Loucy (cell line): ENCODE results near the gene SECISBP2L.
A peak's percentile ranks its signal among the peaks of the same experiment; 100 is the strongest.

Experiments
- H2AFZ ChIP-seq: fragments of 200-600 bp; sonication (generic); 2 replicates; pipeline ENCODE4 v1.6.0; 2016; ENCODE audit warnings: antibody characterized with exemption, mild to moderate bottlenecking, low read length, moderate library complexity
- H3F3A ChIP-seq: fragments of 200-600 bp; 2 replicates; pipeline ENCODE4 v1.6.0; 2016; ENCODE audit warnings: antibody characterized with exemption, low read depth, mild to moderate bottlenecking
- H3K27me3 ChIP-seq: fragments of 200-600 bp; sonication (generic); 2 replicates; pipeline ENCODE4 v1.6.1; 2014; ENCODE audit warnings: low read length, mild to moderate bottlenecking; ENCODE audit not compliant: insufficient read depth, poor library complexity, severe bottlenecking
- H3K36me3 ChIP-seq: fragments of 200-600 bp; sonication (generic); 2 replicates; pipeline ENCODE4 v1.6.1; 2016; ENCODE audit warnings: low read length; ENCODE audit not compliant: insufficient read depth
- H3K4me1 ChIP-seq: fragments of 200-600 bp; sonication (generic); 2 replicates; pipeline ENCODE4 v1.5.1; 2014; ENCODE audit warnings: low read length, mild to moderate bottlenecking; ENCODE audit not compliant: insufficient read depth, poor library complexity, severe bottlenecking
- H3K4me2 ChIP-seq: fragments of 200-600 bp; sonication (generic); 2 replicates; pipeline ENCODE4 v1.6.0; 2014; ENCODE audit warnings: antibody characterized with exemption, low read length, low read depth, mild to moderate bottlenecking; ENCODE audit not compliant: poor library complexity, severe bottlenecking
- H3K4me3 ChIP-seq: fragments of 200-600 bp; sonication (generic); 2 replicates; pipeline ENCODE4 v1.5.1; 2014; ENCODE audit warnings: low read length, mild to moderate bottlenecking, mixed read lengths; ENCODE audit not compliant: poor library complexity, severe bottlenecking
- H3K79me2 ChIP-seq: fragments of 200-600 bp; sonication (generic); 2 replicates; pipeline ENCODE4 v1.6.1; 2014; ENCODE audit warnings: low read length; ENCODE audit not compliant: insufficient read depth
- H3K9ac ChIP-seq: fragments of 200-600 bp; sonication (generic); 2 replicates; pipeline ENCODE4 v1.6.0; 2014; ENCODE audit warnings: mild to moderate bottlenecking, low read depth, low read length, moderate library complexity; ENCODE audit not compliant: poor library complexity, severe bottlenecking
- H3K9me2 ChIP-seq: fragments of 200-600 bp; sonication (generic); replicated peaks from 2 replicates; pipeline ENCODE4 v1.6.1; 2016; ENCODE audit warnings: low read depth, low read length, mixed read lengths
- H3K9me3 ChIP-seq: fragments of 200-600 bp; sonication (generic); 2 replicates; pipeline ENCODE4 v1.6.1; 2014; ENCODE audit warnings: mild to moderate bottlenecking, antibody characterized with exemption, low read length, low read depth; ENCODE audit not compliant: insufficient read depth
- H4K20me1 ChIP-seq: fragments of 200-600 bp; sonication (generic); 2 replicates; pipeline ENCODE4 v1.6.0; 2014; ENCODE audit warnings: antibody characterized with exemption, low read length, mild to moderate bottlenecking; ENCODE audit not compliant: insufficient read depth, poor library complexity, severe bottlenecking
- EZH2phosphoT487 ChIP-seq: fragments of 200-600 bp; IDR thresholded peaks from 2 replicates; pipeline ENCODE4 v1.6.1; 2018; ENCODE audit warnings: antibody characterized with exemption, mild to moderate bottlenecking, moderate library complexity, borderline replicate concordance
- TF ChIP-seq, protein P1 (sequence below): fragments of 200-600 bp; sonication (generic); conservative IDR thresholded peaks from 2 replicates; pipeline ENCODE4 v1.5.1; 2014; ENCODE audit warnings: mild to moderate bottlenecking, antibody characterized with exemption, low read length

The SECISBP2L gene

DNA sequence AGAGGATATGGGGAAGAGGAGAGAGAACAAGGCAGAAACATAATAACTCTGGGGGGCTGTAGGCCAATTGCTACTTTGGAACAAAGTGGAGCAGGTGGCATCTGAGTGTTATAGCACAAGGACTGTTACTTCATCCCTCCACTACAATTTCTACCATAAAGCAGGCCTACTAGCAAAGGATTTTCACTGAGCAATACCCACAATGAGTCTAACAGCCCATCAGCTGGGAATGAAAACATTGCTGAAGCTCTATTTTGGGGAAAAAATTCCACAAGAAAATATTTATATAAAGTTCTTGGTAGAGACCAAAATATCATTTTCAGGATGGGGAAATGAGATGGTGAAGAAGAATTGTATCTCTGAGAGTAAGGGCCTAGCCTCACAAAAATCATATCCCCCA is 78.9 kb downstream of the SECISBP2L start:
- Histone ChIP-seq H3K4me3 (no peak overlapping the region), H3K4me2 (peak overlapping the region; percentile 78), H3K4me1 (peaks cover 43% of the 10 kb centered on the region), H3K9me3 (no peaks in the 10 kb centered on the region), H2AFZ (peak overlapping the region; percentile 53), H3K36me3 (no peaks in the 10 kb centered on the region), H3F3A (no peaks in the 10 kb centered on the region), H3K27me3 (no peaks in the 10 kb centered on the region), H4K20me1 (no peaks in the 10 kb centered on the region), H3K79me2 (no peaks in the 10 kb centered on the region), H3K9ac (peak overlapping the region; percentile 69), H3K9me2 (no peaks in the 10 kb centered on the region)
- no peak for TF ChIP-seq EZH2phosphoT487
- TF ChIP-seq, protein P1, sequence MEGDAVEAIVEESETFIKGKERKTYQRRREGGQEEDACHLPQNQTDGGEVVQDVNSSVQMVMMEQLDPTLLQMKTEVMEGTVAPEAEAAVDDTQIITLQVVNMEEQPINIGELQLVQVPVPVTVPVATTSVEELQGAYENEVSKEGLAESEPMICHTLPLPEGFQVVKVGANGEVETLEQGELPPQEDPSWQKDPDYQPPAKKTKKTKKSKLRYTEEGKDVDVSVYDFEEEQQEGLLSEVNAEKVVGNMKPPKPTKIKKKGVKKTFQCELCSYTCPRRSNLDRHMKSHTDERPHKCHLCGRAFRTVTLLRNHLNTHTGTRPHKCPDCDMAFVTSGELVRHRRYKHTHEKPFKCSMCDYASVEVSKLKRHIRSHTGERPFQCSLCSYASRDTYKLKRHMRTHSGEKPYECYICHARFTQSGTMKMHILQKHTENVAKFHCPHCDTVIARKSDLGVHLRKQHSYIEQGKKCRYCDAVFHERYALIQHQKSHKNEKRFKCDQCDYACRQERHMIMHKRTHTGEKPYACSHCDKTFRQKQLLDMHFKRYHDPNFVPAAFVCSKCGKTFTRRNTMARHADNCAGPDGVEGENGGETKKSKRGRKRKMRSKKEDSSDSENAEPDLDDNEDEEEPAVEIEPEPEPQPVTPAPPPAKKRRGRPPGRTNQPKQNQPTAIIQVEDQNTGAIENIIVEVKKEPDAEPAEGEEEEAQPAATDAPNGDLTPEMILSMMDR = no peak

DNA sequence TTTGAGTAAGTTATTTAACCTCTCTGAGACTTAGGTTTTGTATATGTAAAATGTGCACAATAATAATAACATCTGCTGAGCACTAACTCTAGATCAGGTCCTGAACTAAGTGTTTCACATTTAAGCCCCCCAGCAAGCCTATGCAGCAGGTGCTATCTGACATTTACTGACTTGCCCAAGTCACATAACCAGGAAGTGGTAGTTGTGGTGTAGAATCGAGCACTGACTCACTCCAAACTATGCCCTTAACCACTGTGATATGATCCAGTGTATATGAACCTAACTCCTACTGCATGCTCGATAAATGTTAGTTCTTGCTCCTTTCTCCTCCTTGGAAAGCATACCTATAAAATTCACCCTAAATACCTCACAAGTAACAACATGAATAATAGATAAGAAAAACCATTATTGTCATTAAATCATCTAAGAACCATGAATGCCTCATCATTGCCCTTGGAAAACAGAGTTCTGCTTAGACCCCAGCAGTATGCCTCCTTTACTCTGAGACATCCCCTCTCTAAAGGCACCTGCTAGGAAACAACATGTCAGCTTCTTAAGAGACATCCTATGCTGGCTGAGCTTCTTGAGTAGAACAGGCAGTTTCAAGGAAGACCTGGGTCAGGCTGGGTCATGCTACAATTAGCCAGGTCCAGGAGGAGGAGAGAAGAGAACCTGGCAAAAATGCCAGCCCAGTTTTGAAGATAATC is 79.5 kb downstream of the SECISBP2L start:
- Histone ChIP-seq H3K4me2 (peak overlapping the region; percentile 78), H2AFZ (peak overlapping the region; percentile 53)

DNA sequence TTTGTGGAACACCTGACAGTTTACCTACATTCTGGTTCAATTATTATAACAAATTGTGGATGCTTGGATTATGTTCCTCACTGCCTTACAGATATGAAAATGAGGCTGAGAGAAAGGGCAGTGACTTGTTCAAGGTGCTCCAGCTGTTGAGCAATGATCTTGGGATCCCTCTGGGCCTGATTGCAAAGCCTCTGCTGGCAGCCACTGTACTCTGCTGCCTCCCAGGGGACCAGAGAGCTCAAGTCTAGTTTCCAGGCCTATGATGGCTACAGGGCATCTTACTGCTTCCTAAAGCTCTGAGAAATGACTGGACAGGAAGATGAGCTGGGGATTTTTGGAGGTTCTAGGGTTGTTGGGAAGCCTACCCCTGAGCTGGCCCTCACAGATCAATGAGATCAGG is 80.3 kb downstream of the SECISBP2L start:
- no peaks in the 10 kb centered on the region for H4K20me1 ChIP-seq
- TF ChIP-seq, protein P1 = peak; percentile 61
- no peak for TF ChIP-seq EZH2phosphoT487
- H3K4me2 ChIP-seq = peak overlapping the region; percentile 78
- H3F3A ChIP-seq = no peaks in the 10 kb centered on the region
- H3K79me2 ChIP-seq = no peaks in the 10 kb centered on the region
- H3K9ac ChIP-seq = peak overlapping the region; percentile 69
- H2AFZ ChIP-seq = peak overlapping the region; percentile 53
- no peaks in the 10 kb centered on the region for H3K9me3 ChIP-seq
- H3K9me2 ChIP-seq = no peaks in the 10 kb centered on the region
- H3K36me3 ChIP-seq = no peaks in the 10 kb centered on the region
- H3K27me3 ChIP-seq = no peaks in the 10 kb centered on the region
- H3K4me1 ChIP-seq = peaks cover 43% of the 10 kb centered on the region
- H3K4me3 ChIP-seq = peak overlapping the region; percentile 56

More for the DNA sequence above, 79.5 kb downstream of the SECISBP2L start:
- Histone ChIP-seq H3K9me3 (no peaks in the 10 kb centered on the region), H3F3A (no peaks in the 10 kb centered on the region), H3K9me2 (no peaks in the 10 kb centered on the region), H3K4me1 (peaks cover 43% of the 10 kb centered on the region), H4K20me1 (no peaks in the 10 kb centered on the region), H3K4me3 (peak overlapping the region; percentile 56), H3K9ac (peak overlapping the region; percentile 69), H3K27me3 (no peaks in the 10 kb centered on the region), H3K36me3 (no peaks in the 10 kb centered on the region), H3K79me2 (no peaks in the 10 kb centered on the region)
- no peak for TF ChIP-seq EZH2phosphoT487
- TF ChIP-seq, protein P1 = no peak
